HFF-Myc (cell line): ENCODE results near the gene TNIK.

Experiments used
- DNase-seq: peaks from one replicate; pipeline ENCODE4 v3.0.0-alpha.2; 2011; ENCODE audit warnings: low read depth; ENCODE audit errors: extremely low read depth
- H3K4me3 ChIP-seq: replicated peaks from 2 replicates; pipeline ENCODE4 v1.5.1; 2011; ENCODE audit warnings: low read depth, mild to moderate bottlenecking, control low read depth, low read length
- TF ChIP-seq, protein P1 (sequence below): IDR thresholded peaks from 2 replicates; pipeline ENCODE4 v1.5.1; 2012; ENCODE audit warnings: mild to moderate bottlenecking, low read depth, low read length, control low read depth; ENCODE audit errors: missing control alignments

Gene TNIK

DNA sequence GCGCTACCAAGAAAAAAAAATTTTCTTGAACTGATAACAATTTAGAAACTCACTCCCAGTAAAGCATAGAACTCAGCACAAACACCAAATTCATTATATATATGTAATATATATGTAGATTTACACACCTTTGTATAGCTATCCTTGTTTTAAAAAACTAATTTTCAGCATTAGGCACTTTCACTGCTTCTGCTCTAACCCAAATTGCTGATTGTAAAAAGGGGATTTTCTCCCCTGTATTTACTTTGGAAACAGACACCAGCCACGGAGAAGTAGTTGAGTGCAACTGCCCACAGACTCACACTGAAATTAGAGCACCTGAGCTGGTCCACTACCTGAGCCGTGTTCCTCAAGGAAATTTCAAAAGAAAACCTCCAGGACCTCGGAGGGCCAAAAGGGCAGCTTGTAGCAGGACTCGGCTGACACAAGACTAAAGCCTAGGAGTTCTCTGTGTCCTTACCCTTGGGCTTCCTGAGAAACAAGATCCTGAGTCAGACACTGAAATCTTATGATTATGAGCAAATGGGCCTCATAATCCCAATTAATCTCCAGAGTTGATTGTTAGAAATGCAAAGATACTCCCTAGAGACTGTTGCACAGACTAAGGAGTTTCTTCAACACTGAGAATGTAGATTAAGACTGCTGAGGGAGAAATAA, 106.0 kb downstream of the TNIK start:
- no peak for DNase-seq
- no peak overlapping the region for H3K4me3 ChIP-seq
- TF ChIP-seq, protein P1, sequence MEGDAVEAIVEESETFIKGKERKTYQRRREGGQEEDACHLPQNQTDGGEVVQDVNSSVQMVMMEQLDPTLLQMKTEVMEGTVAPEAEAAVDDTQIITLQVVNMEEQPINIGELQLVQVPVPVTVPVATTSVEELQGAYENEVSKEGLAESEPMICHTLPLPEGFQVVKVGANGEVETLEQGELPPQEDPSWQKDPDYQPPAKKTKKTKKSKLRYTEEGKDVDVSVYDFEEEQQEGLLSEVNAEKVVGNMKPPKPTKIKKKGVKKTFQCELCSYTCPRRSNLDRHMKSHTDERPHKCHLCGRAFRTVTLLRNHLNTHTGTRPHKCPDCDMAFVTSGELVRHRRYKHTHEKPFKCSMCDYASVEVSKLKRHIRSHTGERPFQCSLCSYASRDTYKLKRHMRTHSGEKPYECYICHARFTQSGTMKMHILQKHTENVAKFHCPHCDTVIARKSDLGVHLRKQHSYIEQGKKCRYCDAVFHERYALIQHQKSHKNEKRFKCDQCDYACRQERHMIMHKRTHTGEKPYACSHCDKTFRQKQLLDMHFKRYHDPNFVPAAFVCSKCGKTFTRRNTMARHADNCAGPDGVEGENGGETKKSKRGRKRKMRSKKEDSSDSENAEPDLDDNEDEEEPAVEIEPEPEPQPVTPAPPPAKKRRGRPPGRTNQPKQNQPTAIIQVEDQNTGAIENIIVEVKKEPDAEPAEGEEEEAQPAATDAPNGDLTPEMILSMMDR, result no peak

DNA sequence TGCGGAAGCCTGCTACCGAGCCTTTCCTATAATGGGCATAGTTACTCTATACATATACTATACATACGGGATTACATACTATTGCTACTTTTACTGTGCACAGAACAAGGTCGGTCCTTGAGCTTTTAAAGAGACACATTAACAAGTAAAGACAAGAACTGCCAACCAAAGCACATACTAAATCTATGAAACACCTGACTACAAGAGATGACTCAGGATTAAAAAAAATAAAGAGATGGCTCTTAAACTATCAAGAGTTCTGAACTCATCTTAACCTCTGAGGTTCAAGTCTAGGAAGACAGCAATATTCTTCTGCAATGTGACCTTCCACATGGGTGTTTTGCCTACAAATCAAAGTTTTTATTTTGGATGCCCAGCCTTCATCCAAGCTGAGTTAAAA, 106.8 kb downstream of the TNIK start:
- no peak overlapping the region for H3K4me3 ChIP-seq
- TF ChIP-seq, protein P1, result no peak
- DNase-seq, result no peak

DNA sequence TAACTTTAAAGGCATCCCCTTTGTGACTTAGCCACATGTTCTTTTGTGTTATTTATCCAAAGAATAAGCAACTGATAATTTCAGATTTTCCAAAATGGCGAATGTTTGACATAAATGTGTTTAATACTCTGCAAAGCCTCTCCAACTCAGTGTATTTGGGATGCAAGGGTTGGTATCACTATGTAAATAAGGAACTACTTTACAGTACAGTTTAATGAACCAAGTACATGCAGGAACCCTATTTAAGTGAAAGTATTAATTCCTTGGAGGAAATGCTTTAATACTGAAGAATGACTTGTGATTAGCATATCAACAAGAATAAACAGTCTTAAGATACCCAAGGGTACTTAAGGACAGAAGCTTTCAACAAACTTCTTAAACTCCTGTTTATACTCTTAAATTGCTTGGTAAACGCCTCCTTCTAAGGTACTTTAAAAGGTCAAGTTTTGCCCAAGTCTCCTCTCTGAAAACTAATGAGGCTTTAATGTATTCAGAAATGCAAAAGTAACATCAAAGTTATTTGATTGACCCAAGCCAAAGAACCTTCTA, 107.7 kb downstream of the TNIK start:
- H3K4me3 ChIP-seq, result no peak overlapping the region
- TF ChIP-seq, protein P1, result no peak
- no peak for DNase-seq

DNA sequence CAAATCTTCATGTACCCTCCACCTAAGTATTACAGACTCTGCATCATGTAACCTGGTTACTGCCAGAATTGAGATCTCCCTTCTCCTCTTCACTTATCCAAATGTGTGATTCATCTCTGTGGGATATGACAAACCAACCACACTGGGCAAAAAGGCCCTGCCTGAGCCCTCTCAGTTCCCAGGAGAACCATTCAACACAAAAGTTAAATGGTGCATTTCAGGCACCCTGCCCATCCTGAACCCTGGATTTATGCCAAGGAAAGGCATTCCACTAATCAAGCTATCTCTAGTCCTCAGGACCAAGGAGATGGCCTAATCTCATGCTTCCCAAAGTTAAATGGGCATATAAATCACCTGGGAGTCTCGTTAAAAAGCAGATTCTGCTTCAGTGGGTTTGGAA, 108.5 kb downstream of the TNIK start:
- TF ChIP-seq, protein P1, result no peak
- H3K4me3 ChIP-seq, result no peak overlapping the region
- DNase-seq, result peak; percentile 38

DNA sequence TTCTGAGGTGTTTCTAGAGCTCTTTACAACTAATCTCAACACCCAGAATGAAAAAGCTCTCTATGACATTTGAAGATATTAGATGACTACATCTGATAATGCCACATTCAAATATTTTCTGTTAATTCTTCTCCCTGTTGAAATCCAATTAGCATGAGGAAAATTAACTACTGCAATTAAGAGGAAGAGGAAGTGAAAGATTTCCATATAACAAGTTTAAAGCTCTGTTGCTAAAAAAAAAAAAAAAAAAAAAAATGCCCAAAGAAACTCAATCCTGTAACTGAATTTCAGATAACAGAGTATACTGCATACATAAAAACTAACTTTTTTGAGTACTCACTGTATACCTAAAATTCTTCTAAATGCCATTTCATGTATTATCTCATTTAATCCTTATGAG, 109.8 kb downstream of the TNIK start:
- no peak overlapping the region for H3K4me3 ChIP-seq
- no peak for DNase-seq
- TF ChIP-seq, protein P1, result no peak

DNA sequence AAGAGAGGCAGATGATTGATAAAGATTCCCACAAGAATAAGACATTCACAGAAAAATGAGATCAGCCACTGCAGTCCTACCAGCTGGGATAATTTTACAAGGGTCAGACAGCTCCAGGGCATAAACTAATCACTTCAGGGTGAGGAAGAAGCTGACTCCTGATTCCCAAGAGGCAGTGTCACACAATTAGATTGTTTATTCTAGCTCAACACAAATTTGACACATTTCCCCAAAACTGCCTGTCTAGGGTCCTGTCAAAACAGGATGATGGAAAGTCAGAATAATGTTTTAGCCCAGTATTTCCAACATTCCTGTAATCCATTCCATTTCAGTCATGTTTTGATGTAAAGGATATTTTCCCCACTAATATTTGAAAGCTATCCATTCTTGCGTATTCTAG, 110.8 kb downstream of the TNIK start:
- H3K4me3 ChIP-seq, result no peak overlapping the region
- TF ChIP-seq, protein P1, result no peak
- DNase-seq, result no peak

DNA sequence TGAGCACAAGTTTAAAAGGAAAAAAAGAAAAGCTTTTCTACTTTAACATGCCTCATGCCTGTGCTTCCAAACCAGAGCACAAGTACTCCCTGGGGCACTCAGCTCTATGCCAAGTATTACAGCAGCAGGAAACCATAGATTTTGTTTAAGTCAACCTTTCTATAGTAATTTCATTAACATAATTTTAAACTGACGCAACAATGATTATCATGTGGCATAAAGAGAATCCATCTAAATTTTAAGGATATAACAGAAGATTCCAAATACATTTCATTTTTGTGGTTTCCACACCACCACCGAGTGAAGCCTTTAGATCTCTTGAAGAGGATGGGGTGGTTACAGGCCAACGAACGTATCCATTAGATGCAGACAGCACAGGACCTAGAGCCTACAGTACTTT, 112.1 kb downstream of the TNIK start:
- H3K4me3 ChIP-seq, result no peak overlapping the region
- TF ChIP-seq, protein P1, result no peak
- no peak for DNase-seq
